K562 (cell line): ENCODE data around the gene MAML3.

Experiments
- BHLHE40 ChIP-seq: IDR thresholded peaks from 2 replicates; pipeline ENCODE4 v1.6.1; 2011; ENCODE audit warnings: low read length, improper control_type of control experiment
- EGR1 ChIP-seq: fragments of 450-650 bp; conservative IDR thresholded peaks from 2 replicates; pipeline ENCODE4 v1.6.1; 2017; ENCODE audit warnings: mild to moderate bottlenecking
- ESRRA ChIP-seq: fragments of 450-650 bp; IDR thresholded peaks from 2 replicates; pipeline ENCODE4 v1.6.1; 2014; ENCODE audit warnings: low read depth, mild to moderate bottlenecking, moderate library complexity, borderline replicate concordance
- MXD1 ChIP-seq: fragments of 250-450 bp; sonication (Bioruptor Pico); IDR thresholded peaks from 2 replicates; pipeline ENCODE4 v1.8.0; 2021; ENCODE audit warnings: borderline replicate concordance, mild to moderate bottlenecking, moderate library complexity; ENCODE audit not compliant: poor library complexity, severe bottlenecking
- ZNF224 ChIP-seq: sonication (generic); formaldehyde crosslinking; IDR thresholded peaks from 2 replicates; pipeline ENCODE4 v1.8.0; 2022; ENCODE audit warnings: mild to moderate bottlenecking, missing genetic modification reagents
- TF ChIP-seq, protein P1 (sequence below): fragments of 250-450 bp; sonication (Bioruptor Pico); IDR thresholded peaks from 2 replicates; pipeline ENCODE4 v1.8.0; 2021; ENCODE audit warnings: mild to moderate bottlenecking, moderate library complexity
- TF ChIP-seq, protein P2 (sequence below): fragments of 200-600 bp; sonication (generic); IDR thresholded peaks from one replicate; pipeline ENCODE4 v1.6.1; 2012; ENCODE audit warnings: mild to moderate bottlenecking, low read depth, low read length, inconsistent platforms

- TF ChIP-seq, protein P1, sequence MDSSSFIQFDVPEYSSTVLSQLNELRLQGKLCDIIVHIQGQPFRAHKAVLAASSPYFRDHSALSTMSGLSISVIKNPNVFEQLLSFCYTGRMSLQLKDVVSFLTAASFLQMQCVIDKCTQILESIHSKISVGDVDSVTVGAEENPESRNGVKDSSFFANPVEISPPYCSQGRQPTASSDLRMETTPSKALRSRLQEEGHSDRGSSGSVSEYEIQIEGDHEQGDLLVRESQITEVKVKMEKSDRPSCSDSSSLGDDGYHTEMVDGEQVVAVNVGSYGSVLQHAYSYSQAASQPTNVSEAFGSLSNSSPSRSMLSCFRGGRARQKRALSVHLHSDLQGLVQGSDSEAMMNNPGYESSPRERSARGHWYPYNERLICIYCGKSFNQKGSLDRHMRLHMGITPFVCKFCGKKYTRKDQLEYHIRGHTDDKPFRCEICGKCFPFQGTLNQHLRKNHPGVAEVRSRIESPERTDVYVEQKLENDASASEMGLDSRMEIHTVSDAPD (CRISPR knock-in tag) = no peak
- TF ChIP-seq BHLHE40 (no peak), ZNF224 (CRISPR knock-in tag) (no peak), EGR1 (no peak), MXD1 (CRISPR knock-in tag) (no peak), ESRRA (no peak)
- TF ChIP-seq, protein P2, sequence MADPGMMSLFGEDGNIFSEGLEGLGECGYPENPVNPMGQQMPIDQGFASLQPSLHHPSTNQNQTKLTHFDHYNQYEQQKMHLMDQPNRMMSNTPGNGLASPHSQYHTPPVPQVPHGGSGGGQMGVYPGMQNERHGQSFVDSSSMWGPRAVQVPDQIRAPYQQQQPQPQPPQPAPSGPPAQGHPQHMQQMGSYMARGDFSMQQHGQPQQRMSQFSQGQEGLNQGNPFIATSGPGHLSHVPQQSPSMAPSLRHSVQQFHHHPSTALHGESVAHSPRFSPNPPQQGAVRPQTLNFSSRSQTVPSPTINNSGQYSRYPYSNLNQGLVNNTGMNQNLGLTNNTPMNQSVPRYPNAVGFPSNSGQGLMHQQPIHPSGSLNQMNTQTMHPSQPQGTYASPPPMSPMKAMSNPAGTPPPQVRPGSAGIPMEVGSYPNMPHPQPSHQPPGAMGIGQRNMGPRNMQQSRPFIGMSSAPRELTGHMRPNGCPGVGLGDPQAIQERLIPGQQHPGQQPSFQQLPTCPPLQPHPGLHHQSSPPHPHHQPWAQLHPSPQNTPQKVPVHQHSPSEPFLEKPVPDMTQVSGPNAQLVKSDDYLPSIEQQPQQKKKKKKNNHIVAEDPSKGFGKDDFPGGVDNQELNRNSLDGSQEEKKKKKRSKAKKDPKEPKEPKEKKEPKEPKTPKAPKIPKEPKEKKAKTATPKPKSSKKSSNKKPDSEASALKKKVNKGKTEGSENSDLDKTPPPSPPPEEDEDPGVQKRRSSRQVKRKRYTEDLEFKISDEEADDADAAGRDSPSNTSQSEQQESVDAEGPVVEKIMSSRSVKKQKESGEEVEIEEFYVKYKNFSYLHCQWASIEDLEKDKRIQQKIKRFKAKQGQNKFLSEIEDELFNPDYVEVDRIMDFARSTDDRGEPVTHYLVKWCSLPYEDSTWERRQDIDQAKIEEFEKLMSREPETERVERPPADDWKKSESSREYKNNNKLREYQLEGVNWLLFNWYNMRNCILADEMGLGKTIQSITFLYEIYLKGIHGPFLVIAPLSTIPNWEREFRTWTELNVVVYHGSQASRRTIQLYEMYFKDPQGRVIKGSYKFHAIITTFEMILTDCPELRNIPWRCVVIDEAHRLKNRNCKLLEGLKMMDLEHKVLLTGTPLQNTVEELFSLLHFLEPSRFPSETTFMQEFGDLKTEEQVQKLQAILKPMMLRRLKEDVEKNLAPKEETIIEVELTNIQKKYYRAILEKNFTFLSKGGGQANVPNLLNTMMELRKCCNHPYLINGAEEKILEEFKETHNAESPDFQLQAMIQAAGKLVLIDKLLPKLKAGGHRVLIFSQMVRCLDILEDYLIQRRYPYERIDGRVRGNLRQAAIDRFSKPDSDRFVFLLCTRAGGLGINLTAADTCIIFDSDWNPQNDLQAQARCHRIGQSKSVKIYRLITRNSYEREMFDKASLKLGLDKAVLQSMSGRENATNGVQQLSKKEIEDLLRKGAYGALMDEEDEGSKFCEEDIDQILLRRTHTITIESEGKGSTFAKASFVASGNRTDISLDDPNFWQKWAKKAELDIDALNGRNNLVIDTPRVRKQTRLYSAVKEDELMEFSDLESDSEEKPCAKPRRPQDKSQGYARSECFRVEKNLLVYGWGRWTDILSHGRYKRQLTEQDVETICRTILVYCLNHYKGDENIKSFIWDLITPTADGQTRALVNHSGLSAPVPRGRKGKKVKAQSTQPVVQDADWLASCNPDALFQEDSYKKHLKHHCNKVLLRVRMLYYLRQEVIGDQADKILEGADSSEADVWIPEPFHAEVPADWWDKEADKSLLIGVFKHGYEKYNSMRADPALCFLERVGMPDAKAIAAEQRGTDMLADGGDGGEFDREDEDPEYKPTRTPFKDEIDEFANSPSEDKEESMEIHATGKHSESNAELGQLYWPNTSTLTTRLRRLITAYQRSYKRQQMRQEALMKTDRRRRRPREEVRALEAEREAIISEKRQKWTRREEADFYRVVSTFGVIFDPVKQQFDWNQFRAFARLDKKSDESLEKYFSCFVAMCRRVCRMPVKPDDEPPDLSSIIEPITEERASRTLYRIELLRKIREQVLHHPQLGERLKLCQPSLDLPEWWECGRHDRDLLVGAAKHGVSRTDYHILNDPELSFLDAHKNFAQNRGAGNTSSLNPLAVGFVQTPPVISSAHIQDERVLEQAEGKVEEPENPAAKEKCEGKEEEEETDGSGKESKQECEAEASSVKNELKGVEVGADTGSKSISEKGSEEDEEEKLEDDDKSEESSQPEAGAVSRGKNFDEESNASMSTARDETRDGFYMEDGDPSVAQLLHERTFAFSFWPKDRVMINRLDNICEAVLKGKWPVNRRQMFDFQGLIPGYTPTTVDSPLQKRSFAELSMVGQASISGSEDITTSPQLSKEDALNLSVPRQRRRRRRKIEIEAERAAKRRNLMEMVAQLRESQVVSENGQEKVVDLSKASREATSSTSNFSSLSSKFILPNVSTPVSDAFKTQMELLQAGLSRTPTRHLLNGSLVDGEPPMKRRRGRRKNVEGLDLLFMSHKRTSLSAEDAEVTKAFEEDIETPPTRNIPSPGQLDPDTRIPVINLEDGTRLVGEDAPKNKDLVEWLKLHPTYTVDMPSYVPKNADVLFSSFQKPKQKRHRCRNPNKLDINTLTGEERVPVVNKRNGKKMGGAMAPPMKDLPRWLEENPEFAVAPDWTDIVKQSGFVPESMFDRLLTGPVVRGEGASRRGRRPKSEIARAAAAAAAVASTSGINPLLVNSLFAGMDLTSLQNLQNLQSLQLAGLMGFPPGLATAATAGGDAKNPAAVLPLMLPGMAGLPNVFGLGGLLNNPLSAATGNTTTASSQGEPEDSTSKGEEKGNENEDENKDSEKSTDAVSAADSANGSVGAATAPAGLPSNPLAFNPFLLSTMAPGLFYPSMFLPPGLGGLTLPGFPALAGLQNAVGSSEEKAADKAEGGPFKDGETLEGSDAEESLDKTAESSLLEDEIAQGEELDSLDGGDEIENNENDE = no peak
Measured at GRCh38 chr4:140112576-140112975, 41.4 kb downstream of the MAML3 start.
